ENCODE data around the gene ABRAXAS1.
"Not testable (repeated sequence)": the region's sequence is repeated elsewhere in the genome, so short reads cannot be mapped to it uniquely, and the experiment has no call there.

The ABRAXAS1 gene

GRCh38 chr4:83484500-83485461, at the start of gene ABRAXAS1:
ABRAXAS1 (minus strand) TSS chr4:83485100; CDS start chr4:83485072, 28 bp downstream.
- TF ChIP-seq JUND (IDR thresholded peaks at IDR 0.05; ENCODE audit: low read depth) = no peak
- in situ Hi-C loops (cut with HindIII; ENCODE audit: low pct_unique_long_range_greater_than_20kb, low sequenced_read_pairs) = no loop called here
- DNase-seq (ENCODE audit: low read depth in 1 of 2, low spot score in 1 of 2) = peak; percentile 77 to 96

- TF ChIP-seq JUND (IDR thresholded peaks at IDR 0.05; ENCODE audit: low read depth) = no peak
- no peak for DNase-seq (ENCODE audit: low read depth in 1 of 2, low spot score in 1 of 2)
- in situ Hi-C loops (cut with HindIII; ENCODE audit: low pct_unique_long_range_greater_than_20kb, low sequenced_read_pairs) = no loop called here
Measured at GRCh38 chr4:83527671-83528070, 42.8 kb upstream of the ABRAXAS1 start.

- in situ Hi-C loops (cut with HindIII; ENCODE audit: low pct_unique_long_range_greater_than_20kb, low sequenced_read_pairs) = no loop called here
- no peak for DNase-seq (ENCODE audit: low read depth in 1 of 2, low spot score in 1 of 2)
- TF ChIP-seq JUND (IDR thresholded peaks at IDR 0.05; ENCODE audit: low read depth) = no peak
Measured at GRCh38 chr4:83522239-83522638, 37.3 kb upstream of the ABRAXAS1 start.

GRCh38 chr4:83516042-83516772, 31.3 kb upstream of the ABRAXAS1 start:
- in situ Hi-C loops (cut with HindIII; ENCODE audit: low pct_unique_long_range_greater_than_20kb, low sequenced_read_pairs) = no loop called here
- DNase-seq (ENCODE audit: low read depth in 1 of 2, low spot score in 1 of 2) = no peak

GRCh38 chr4:83510442-83510841, 25.5 kb upstream of the ABRAXAS1 start:
- in situ Hi-C loops (cut with HindIII; ENCODE audit: low pct_unique_long_range_greater_than_20kb, low sequenced_read_pairs) = no loop called here
- DNase-seq (ENCODE audit: low read depth in 1 of 2, low spot score in 1 of 2) = no peak
- TF ChIP-seq JUND (IDR thresholded peaks at IDR 0.05; ENCODE audit: low read depth) = no peak

More at GRCh38 chr4:83516042-83516772, 31.3 kb upstream of the ABRAXAS1 start:
- TF ChIP-seq JUND (IDR thresholded peaks at IDR 0.05; ENCODE audit: low read depth) = no peak

- in situ Hi-C loops (cut with HindIII; ENCODE audit: low pct_unique_long_range_greater_than_20kb, low sequenced_read_pairs) = not testable (repeated sequence)
- DNase-seq (ENCODE audit: low read depth in 1 of 2, low spot score in 1 of 2) = peak in 1 of 2 experiments; percentile 65
Measured at GRCh38 chr4:83509156-83509585, 24.3 kb upstream of the ABRAXAS1 start.

GRCh38 chr4:83504996-83505395, 20.1 kb upstream of the ABRAXAS1 start:
- no peak for TF ChIP-seq JUND (IDR thresholded peaks at IDR 0.05; ENCODE audit: low read depth)
- DNase-seq (ENCODE audit: low read depth in 1 of 2, low spot score in 1 of 2) = no peak
- in situ Hi-C loops (cut with HindIII; ENCODE audit: low pct_unique_long_range_greater_than_20kb, low sequenced_read_pairs) = no loop called here

- TF ChIP-seq JUND (IDR thresholded peaks at IDR 0.05; ENCODE audit: low read depth) = no peak
- in situ Hi-C loops (cut with HindIII; ENCODE audit: low pct_unique_long_range_greater_than_20kb, low sequenced_read_pairs) = no loop called here
- DNase-seq (ENCODE audit: low read depth in 1 of 2, low spot score in 1 of 2) = no peak
Measured at GRCh38 chr4:83504503-83504902, 19.6 kb upstream of the ABRAXAS1 start.

GRCh38 chr4:83503974-83504373, 19.1 kb upstream of the ABRAXAS1 start:
- no peak for DNase-seq (ENCODE audit: low read depth in 1 of 2, low spot score in 1 of 2)
- no peak for TF ChIP-seq JUND (IDR thresholded peaks at IDR 0.05; ENCODE audit: low read depth)
- in situ Hi-C loops (cut with HindIII; ENCODE audit: low pct_unique_long_range_greater_than_20kb, low sequenced_read_pairs) = no loop called here

- in situ Hi-C loops (cut with HindIII; ENCODE audit: low pct_unique_long_range_greater_than_20kb, low sequenced_read_pairs); DNase-seq (ENCODE audit: low read depth in 1 of 2, low spot score in 1 of 2): not testable (repeated sequence)
Measured at GRCh38 chr4:83501671-83502070, 16.8 kb upstream of the ABRAXAS1 start.

- in situ Hi-C loops (cut with HindIII; ENCODE audit: low pct_unique_long_range_greater_than_20kb, low sequenced_read_pairs) = no loop called here
- DNase-seq (ENCODE audit: low read depth in 1 of 2, low spot score in 1 of 2) = no peak
- TF ChIP-seq JUND (IDR thresholded peaks at IDR 0.05; ENCODE audit: low read depth) = no peak
Measured at GRCh38 chr4:83498187-83498586, 13.3 kb upstream of the ABRAXAS1 start.

GRCh38 chr4:83496085-83496917, 11.4 kb upstream of the ABRAXAS1 start:
- in situ Hi-C loops (cut with HindIII; ENCODE audit: low pct_unique_long_range_greater_than_20kb, low sequenced_read_pairs); DNase-seq (ENCODE audit: low read depth in 1 of 2, low spot score in 1 of 2): not testable (repeated sequence)

All from T47D (cell line).